IPS-18c (cell line): ENCODE data around the gene KCTD2.

ENCODE experiments used
- H3K4me3 ChIP-seq: 2 replicates; pipeline ENCODE4 v1.7.0; 2013; ENCODE audit warnings: low read depth, mild to moderate bottlenecking, low read length, moderate library complexity; ENCODE audit not compliant: insufficient read depth
- H3K9me3 ChIP-seq: one replicate; pipeline ENCODE4 v1.6.1; 2013; ENCODE audit warnings: mild to moderate bottlenecking, low read length, moderate library complexity; ENCODE audit not compliant: control insufficient read depth, insufficient read depth

Gene KCTD2

DNA sequence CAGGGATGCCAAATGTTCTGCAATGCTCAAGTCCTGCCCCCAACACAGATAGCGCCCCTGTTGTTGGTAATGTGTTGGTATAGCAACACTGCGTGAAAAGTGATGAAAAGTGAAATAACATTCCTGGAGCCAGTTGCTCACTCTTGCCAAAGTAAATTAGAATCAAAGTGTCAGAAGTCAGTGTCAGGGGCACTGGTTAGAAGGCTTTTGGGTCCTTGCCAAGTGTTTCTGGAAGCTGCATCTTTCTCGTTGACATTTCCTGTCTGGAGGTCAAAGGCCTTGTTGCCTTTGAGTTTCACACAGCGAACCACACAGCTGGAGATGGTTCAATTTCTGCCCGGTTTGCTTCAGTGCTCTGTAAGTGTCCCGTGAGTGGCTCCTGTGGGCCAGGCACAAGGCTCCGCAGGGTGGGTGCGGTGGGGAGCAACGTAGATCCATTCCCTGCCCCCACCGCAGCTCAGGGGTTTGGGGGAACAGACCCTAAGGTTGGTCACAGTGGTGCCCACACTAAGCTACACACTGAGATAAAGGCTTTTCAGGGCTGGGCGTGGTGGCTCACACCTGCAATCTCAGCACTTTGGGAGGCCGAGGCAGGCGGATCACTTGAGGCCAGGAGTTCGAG, 37.1 kb downstream of the KCTD2 start:
- H3K4me3 ChIP-seq, result no peak overlapping the region
- no peaks in the 10 kb centered on the region for H3K9me3 ChIP-seq

DNA sequence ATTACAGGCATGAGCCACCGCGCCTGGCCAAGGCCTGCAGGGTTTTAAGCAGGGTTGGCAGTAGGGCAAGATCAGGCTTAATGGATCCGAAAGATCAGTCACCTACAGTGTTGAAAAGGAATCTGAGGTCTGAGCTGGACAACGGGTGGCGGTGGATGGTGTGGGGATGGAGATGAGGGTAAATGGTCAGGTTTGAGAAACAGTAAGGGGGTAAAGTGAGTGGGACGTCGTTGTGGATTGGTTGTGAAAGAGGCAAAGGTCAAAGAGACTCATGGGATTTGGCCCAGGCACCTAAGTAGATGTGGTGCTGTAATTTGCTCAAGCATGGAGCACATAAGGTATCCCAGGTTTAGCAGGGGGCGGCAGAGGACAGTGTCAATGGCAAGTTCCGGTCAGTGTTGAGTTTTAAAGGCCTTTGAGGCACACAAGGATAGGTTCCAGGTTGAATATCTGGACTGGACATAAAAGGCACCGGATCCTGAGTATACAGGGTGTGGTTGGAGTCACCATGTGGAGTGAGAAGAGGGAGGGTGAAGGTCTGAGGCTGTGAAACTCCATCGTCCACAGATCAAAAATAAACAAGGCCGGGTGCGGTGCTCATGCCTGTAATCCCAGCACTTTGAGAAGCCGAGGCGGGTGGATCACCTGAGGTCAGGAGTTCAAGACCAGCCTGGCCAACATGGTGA, 39.6 kb downstream of the KCTD2 start:
- no peaks in the 10 kb centered on the region for H3K9me3 ChIP-seq
- no peak overlapping the region for H3K4me3 ChIP-seq

DNA sequence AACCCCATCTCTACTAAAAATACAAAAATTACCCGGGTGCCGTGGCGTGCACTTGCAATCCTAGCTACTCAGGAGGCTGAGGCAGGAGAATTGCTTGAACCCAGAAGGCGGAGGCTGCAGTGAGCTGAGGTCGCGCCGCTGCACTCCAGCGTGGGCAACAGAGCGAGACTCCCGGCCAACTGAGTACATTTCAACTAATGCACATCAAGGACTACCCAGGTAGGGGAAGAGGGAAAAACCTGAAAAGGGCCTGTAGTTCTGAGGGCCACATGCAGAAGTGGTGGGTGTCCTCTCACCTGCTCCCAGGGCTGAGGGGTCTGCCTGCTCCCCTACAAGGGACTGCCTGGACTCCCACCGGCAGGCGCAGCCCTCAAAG, 40.1 kb downstream of the KCTD2 start:
- H3K4me3 ChIP-seq, result peak overlapping the region; percentile 81
- no peaks in the 10 kb centered on the region for H3K9me3 ChIP-seq

DNA sequence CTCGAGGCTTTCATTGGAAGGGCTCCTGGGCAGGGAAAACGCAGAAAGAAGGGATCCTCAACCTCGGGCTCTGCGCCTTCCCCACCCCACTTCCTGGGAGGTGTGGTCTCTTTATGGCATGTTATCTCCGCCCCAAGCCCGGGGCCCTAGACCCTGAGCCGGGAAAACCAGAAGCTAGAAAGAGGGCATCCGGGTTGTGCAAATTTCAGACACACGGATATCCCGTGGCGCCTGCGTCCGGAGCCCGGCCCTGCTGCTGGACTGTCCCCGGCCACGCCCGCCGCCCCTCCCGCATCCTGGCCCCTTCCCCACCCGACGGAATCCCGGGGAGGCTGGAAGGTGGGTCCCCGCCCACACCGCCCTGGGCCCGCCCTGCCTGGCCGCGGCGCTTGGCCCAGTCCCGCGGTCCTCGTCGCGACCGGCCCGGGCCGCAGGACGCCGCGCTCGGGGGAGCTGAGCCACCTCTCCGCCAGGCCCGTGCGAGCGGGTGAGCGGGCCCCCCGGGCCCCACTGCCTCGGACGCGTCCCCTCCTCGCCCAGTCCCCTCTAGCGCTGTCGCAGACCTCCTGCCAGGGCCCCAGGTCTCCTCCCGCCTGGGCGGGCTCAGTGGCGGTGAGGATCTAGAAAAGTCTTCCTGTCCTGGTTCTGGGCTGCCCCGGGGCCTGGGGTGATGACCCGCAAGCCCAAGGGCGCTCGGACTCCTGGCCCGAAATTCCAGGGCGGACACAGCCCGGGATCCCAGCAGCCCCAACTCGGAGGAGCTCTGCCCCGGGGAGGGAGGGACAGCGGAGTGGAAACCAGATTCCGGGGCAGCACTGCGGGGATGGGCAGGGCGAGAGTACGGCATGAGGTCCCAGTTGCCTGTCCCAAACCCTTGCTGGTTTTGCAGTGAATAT, 40.8 kb downstream of the KCTD2 start, which contains the start of gene SLC16A5:
Gene SLC16A5 (plus strand): TSS at position 397 of the 896 bp plus-strand sequence. CDS start 5,683 bp downstream, outside the sequence.
- Histone ChIP-seq H3K4me3 (peak within 1 kb of the TSS; percentile 81), H3K9me3 (no peaks in the 10 kb centered on the region)

DNA sequence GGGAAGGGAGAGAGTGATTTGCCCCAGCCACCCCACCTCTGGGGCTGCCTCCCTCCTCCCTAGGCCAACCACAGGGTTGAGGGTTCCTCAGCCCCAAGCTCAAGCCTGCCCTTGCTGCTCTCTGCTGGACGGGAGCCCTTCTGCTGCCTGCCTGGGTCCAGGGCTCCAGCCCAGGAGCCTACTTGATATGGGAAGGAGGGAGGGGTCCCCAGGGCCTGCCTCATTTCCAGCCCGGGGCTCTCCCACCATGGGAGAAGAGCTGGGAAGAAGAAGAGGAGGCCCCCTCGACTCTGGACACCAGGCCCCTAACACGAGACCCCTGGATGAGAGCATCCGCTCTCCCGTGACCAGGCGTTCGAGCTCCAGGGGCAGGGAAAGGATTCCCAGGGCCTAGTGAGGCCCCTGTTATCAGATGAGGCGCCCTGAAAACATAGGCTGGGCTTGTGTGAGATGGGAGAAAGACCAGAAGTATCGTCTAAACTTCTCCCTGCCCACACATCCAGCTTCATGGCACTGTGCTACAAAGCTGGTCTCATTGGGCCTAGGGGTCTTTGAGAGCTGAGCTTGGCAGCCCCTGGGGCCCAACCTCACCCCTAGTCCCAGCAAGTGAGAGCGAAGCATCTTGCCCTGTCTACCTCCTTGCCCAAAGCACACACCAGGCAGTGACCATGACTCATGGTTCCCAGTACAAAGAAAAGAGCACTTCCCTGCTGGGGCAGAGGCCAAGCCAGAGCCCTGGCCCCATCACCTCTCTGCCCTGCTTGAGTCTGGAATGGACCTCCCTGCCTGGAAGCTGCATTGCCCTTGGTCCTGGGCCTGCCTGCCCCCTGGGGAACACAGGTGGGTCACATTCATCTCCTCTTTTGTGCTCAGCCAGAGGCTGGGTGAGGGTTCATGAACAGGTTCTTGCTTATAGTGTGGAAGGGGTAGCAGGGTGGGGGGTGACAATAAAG, 41.7 kb downstream of the KCTD2 start:
- Histone ChIP-seq H3K9me3 (no peaks in the 10 kb centered on the region), H3K4me3 (peak overlapping the region; percentile 81)

DNA sequence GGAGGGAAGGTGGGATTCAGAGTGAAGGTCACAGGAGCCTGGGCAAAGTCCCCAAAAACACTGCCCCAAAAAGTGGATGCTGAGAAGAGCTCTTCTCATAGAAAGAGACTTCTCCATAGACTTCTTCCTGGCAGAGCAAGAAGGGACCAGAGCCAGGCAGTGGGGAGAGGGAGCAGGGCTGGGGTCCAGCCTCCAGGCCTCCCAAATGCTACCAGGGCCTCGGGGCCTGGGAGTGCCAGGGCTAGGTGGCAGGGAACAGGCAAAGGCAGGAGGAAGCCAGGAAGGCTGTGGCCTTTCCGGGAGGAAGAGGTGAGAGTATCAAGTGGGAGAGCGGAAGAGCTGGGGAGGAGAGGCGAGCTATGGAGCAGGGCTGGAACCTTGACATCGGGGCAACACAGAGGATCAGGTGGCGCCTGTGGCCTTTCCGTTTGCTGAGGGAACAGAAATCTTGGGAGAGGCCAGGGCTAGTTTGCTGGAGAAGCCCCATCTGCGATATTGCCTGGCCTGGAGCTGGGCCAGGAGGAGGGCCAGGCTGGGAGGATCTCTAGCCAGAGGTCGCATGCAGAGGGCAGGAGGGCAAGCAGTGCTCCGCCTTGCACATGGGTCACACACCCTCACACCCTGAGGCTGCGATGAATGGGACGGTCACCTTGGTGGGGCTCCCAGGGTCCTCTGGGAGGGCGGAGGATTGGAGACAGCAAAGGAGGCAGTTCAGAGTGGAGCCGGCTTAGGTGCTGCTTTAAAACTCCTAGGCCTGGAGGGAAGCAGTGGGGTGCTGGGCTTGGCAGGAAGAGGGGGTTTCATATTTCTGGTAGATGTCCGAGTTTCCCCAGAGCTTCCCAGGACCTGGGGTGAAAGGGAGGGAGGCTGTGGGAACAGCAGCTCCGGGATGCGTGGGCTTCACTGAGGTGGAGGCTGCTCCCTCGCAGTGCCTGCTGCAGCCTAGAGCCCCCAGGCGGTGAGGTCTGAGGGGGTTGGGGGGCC, 44.1 kb downstream of the KCTD2 start:
- Histone ChIP-seq H3K4me3 (peak overlapping the region; percentile 9; the same call in 1 of the 2 replicates), H3K9me3 (no peaks in the 10 kb centered on the region)

DNA sequence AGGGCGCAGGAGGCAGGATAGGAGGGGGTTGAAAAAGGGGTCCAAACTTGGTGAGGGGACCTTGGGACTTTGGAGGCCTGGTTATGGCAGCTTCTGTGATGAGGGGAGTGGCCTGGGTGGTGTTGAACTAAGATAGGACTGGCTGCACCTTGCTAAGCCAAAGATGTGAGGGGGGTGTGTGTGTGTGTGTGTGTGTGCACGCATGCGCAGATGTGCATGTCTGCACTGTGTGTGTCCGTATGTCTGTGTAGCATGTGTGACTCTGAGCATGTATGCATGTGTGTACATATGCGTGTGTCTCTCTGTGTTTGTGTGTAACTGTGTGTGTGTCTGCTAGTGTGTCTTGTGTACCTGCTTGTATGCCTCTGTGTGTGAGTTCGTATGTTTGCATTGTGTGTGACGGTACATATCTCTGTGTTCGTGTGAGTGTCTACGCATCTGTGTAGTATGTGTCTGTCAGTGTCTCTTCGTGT, 44.9 kb downstream of the KCTD2 start:
- H3K4me3 ChIP-seq, result no peak overlapping the region; the same call in 1 of the 2 replicates
- H3K9me3 ChIP-seq, result no peaks in the 10 kb centered on the region

DNA sequence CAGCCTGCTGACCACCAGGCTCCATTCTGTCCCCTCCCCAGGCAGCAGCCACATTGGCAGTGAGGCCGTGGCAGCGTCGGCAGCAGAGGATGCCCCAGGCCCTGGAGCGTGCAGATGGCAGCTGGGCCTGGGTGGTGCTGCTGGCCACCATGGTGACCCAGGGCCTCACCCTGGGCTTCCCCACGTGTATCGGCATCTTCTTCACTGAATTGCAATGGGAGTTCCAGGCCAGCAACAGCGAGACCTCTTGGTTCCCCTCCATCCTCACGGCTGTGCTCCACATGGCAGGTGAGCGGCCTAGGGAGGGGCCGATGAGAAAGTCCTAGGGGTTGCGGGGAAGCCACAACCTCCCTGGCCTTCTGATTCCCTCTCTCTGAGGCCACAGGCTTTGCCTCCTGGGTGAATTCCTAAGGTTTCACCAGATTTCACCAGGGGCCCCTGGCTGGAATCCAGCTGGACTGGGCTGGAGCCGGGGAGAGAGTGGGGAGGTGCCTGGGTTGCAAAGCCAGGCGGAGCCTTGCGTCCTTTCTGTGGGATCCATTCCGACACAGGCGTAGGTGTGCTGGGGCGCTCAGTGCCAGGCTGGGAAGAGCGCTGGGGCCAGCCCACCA, 46.6 kb downstream of the KCTD2 start:
- Histone ChIP-seq H3K4me3 (no peak overlapping the region), H3K9me3 (no peaks in the 10 kb centered on the region)

DNA sequence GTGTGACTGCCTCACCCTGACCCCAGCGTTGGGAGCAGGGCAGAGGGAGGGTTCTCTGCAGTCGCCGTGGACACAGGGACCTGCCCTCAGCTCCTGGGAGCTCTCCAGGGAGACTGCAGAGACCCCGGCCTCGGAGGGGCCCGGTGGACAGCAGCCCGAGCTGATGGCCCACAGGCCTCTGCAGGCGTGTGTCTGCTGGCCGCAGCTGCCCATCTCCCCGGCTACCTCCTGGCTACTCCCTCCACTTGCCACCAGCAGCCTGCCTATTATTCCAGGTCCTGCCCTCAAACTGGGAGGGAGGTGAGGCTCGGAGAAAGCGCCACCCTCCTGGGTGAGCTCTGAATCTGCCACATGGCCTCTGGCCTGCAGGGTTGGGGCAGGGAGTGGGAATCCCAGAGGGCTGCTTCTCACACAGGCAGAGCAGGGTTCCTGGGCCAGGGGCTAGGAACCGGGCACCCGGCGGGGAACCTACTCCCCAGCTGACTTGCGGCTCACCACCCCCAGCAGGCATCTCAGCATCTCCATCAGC, 47.9 kb downstream of the KCTD2 start:
- Histone ChIP-seq H3K9me3 (no peaks in the 10 kb centered on the region), H3K4me3 (no peak overlapping the region)

DNA sequence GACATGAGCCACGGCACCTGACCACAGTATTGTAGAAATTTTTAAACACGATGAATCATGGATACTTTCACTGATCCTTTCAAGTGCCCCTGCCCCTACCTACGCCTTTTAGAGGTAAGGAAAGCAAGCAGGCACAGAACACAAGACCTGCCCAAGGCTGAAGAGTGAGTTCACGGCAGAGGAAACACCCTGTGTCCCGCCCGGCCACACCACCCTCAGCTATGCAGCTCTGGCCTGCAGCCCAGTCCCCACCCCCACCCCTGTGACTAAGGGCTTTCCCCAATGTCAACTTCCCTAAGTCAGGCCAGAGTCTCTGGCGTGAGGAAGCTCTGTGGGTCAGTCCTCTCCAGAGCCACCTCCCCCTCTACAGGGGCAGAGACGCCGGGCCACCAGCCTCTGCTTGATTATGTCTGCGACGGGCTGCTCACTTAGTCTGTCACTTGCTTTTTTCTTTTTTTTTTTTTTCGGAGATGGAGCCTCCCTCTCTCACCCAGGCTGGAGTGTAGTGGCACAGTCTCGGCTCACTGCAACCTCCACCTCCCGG, 49.1 kb downstream of the KCTD2 start:
- no peak overlapping the region for H3K4me3 ChIP-seq
- no peaks in the 10 kb centered on the region for H3K9me3 ChIP-seq

DNA sequence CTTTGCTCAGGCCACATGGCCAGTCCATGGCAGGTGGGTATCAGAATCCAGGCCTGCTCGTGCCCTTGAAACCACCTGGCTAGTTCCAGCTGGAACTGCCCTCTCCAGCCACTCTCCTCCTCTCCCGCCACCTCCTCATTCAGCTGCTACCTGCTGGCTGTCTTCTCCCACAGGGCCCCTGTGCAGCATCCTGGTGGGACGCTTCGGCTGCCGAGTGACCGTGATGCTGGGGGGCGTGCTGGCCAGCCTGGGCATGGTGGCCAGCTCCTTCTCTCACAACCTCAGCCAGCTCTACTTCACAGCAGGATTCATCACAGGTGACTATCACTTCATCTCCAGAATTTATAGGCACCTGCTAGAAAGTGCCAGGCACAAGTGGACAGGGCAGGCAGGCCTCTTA, 50.8 kb downstream of the KCTD2 start:
- Histone ChIP-seq H3K4me3 (no peak overlapping the region), H3K9me3 (no peaks in the 10 kb centered on the region)

DNA sequence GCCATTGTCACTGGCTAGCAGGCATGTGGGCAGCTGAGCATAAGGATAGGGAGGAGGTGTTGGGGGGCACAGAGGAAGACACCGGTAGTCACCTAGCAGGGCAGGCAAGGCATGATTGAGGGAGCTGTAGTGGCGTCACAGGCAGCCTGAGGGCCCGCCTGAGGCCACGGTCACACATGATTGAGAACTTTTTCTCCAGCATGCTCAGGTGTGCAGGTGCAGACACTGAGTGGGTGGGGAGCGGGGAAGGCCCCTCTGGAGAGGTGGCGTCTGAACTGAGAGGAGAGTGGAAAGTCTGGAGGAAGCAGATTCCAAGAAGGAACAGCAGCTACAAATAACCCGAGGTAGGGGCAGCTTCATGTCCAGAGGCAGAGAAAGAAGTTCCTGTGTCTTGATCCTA, 51.8 kb downstream of the KCTD2 start:
- no peak overlapping the region for H3K4me3 ChIP-seq
- H3K9me3 ChIP-seq, result no peaks in the 10 kb centered on the region

DNA sequence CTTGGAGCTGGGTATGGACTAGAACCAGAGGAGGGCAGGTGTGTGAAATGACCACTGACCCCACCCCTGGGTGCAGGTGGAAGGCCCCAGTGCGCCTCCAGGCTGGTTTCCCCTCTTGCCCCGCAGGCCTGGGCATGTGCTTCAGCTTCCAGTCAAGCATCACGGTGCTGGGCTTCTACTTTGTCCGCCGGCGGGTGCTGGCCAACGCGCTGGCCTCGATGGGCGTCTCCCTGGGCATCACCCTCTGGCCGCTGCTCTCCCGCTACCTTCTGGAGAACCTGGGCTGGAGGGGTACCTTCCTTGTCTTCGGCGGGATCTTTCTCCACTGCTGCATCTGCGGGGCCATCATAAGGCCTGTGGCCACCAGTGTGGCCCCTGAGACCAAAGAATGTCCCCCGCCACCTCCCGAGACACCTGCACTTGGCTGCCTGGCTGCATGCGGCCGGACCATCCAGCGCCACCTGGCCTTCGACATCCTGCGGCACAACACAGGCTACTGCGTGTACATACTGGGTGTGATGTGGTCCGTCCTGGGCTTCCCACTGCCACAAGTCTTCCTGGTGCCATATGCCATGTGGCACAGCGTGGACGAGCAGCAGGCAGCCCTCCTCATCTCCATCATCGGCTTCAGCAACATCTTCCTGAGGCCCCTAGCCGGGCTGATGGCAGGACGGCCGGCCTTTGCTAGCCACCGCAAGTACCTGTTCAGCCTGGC, 53.0 kb downstream of the KCTD2 start:
- no peaks in the 10 kb centered on the region for H3K9me3 ChIP-seq

DNA sequence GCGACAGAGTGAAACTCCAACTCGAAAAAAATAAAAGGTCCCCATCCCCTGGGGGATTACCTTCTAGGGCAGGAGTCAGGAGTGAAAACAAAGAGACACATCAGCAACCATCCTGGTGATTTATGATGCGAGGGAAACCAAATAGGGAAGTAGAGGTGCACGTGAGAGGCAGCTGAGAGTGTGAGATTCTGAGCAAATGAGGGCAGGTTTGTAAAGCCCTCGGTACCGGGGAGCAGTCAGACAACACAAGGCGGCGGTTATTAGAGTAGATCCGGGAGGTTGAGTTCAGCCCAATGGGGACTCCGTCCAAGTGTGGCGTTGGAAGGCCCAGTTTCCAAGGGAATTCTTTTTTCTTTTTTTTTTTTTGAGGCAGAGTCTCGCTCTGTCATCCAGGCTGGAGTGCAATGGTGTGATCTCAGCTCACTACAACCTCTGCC, 55.4 kb downstream of the KCTD2 start:
- no peaks in the 10 kb centered on the region for H3K9me3 ChIP-seq
- H3K4me3 ChIP-seq, result no peak overlapping the region

More for the DNA sequence above, 53.0 kb downstream of the KCTD2 start:
- H3K4me3 ChIP-seq, result no peak overlapping the region; the same call in 1 of the 2 replicates
